GM20000 (cell line): ENCODE results near the gene USP47.

Experiments
- DNase-seq: peaks from one replicate; pipeline ENCODE4 v3.0.0; 2012; ENCODE audit warnings: low spot score
- CTCF ChIP-seq: IDR thresholded peaks from 2 replicates; pipeline ENCODE4 v1.5.1; 2012; ENCODE audit warnings: mild to moderate bottlenecking, control low read depth; ENCODE audit errors: extremely low read depth, missing control alignments

Gene USP47

GRCh38 chr11:11988099-11988651, 146.4 kb downstream of the USP47 start:
- TF ChIP-seq CTCF, result no peak
- no peak for DNase-seq

- TF ChIP-seq CTCF, result no peak
- no peak for DNase-seq
These were observed 147.0 kb downstream of the USP47 start for GRCh38 chr11:11988681-11989261.

- no peak for TF ChIP-seq CTCF
- DNase-seq, result no peak
These were observed 148.3 kb downstream of the USP47 start for GRCh38 chr11:11989774-11990744.

- DNase-seq, result no peak
- no peak for TF ChIP-seq CTCF
These were observed 150.8 kb downstream of the USP47 start for GRCh38 chr11:11992257-11993212.

DNA sequence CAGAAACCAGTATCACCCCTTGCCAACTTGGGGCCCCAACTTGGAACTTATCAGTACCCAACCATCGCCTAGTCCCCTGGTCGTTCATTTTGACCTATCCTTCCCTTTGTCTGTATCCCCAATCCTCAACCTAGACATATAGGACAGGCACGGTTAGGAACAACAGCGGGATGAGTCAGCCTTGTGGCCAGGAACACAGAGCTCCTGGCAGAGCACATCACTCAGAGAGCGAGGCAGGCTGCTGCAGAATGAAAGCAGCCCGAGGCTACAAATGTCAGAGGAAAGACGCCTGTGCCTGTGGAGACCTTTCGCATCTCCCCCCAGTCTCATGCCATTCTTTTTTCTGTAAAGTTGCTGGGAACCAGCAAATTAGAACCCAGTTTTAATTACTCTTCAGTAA, 152.1 kb downstream of the USP47 start:
- no peak for DNase-seq
- TF ChIP-seq CTCF, result no peak

GRCh38 chr11:11995601-11996000, 153.8 kb downstream of the USP47 start:
- TF ChIP-seq CTCF, result no peak
- DNase-seq, result no peak
